Transverse colon (tissue), 3 donors: ENCODE measurements around the gene GAP43.

ENCODE experiments used
- EP300 ChIP-seq: sonication (generic); formaldehyde crosslinking; IDR thresholded peaks from one replicate; pipeline ENCODE4 v1.6.1; 2017; ENCODE audit warnings: antibody characterized with exemption, low read depth
- POLR2A ChIP-seq: fragments of 450-650 bp; IDR thresholded peaks from one replicate; pipeline ENCODE4 v1.6.1; 2016; ENCODE audit warnings: antibody characterized with exemption, mild to moderate bottlenecking, moderate library complexity
- TF ChIP-seq, protein P1 (sequence below), 5 experiments: fragments of 200-600 bp in 3 of 5; fragments of 450-650 bp in 2 of 5; sonication (generic) in 3 of 5; IDR thresholded peaks; 1 replicate in 2 of 5; 2 replicates in 3 of 5; pipeline ENCODE4 v1.5.1; 2016 to 2017; ENCODE audit warnings: antibody characterized with exemption in 5 of 5, inconsistent platforms in 3 of 5, mild to moderate bottlenecking in 2 of 5, moderate library complexity in 1 of 5

DNA sequence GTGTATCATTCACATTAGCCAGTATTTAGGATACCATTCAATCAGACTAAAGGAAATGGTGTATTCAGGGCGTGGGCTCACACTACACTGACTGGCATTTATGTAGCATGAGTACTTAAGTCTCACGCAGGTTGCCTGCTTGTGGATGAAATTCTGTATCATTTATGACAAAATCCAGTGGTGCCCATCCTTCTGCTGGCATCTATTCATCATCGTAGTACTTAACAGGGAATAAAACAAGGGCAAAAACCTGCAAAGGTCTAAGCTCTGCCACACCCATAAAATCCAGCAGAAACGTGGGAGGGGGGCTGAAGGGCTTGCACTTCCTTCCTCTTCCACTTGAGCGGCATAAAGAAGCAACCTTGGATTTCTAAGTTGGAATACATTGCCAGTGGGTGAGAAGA, 2.7 kb downstream of the GAP43 start:
- TF ChIP-seq, protein P1, sequence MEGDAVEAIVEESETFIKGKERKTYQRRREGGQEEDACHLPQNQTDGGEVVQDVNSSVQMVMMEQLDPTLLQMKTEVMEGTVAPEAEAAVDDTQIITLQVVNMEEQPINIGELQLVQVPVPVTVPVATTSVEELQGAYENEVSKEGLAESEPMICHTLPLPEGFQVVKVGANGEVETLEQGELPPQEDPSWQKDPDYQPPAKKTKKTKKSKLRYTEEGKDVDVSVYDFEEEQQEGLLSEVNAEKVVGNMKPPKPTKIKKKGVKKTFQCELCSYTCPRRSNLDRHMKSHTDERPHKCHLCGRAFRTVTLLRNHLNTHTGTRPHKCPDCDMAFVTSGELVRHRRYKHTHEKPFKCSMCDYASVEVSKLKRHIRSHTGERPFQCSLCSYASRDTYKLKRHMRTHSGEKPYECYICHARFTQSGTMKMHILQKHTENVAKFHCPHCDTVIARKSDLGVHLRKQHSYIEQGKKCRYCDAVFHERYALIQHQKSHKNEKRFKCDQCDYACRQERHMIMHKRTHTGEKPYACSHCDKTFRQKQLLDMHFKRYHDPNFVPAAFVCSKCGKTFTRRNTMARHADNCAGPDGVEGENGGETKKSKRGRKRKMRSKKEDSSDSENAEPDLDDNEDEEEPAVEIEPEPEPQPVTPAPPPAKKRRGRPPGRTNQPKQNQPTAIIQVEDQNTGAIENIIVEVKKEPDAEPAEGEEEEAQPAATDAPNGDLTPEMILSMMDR (IDR thresholded peaks at IDR 0.05): no peak
- TF ChIP-seq EP300 (no peak), POLR2A (no peak)
